Measurements from ENCODE around the gene NHSL2.

DNA sequence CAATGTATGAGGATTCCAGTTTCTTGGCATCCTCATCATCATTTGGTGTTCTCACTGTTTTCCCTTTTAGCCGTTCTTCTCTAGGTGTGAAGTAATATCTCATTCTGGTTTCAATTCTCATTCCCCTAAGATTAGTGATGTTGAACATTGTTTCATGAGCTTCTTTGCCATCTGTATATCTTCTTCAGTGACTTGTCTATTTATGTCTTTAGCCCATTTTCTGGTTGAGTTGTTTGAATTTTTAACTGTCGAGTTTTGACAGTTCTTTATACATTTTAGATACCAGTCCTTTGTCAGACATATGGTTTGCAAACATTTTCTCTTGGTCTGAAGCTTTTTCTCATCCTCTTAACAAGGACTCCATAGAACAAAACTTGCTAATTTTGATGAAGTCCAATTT, 101.1 kb downstream of the NHSL2 start:
- TF ChIP-seq EZH2phosphoT487 (IDR thresholded peaks at IDR 0.05; ENCODE audit: borderline replicate concordance, low read length) (no peak), EZH2 (IDR thresholded peaks at IDR 0.05; ENCODE audit: low read length, unreplicated experiment) (no peak)
- TF ChIP-seq, protein P1, sequence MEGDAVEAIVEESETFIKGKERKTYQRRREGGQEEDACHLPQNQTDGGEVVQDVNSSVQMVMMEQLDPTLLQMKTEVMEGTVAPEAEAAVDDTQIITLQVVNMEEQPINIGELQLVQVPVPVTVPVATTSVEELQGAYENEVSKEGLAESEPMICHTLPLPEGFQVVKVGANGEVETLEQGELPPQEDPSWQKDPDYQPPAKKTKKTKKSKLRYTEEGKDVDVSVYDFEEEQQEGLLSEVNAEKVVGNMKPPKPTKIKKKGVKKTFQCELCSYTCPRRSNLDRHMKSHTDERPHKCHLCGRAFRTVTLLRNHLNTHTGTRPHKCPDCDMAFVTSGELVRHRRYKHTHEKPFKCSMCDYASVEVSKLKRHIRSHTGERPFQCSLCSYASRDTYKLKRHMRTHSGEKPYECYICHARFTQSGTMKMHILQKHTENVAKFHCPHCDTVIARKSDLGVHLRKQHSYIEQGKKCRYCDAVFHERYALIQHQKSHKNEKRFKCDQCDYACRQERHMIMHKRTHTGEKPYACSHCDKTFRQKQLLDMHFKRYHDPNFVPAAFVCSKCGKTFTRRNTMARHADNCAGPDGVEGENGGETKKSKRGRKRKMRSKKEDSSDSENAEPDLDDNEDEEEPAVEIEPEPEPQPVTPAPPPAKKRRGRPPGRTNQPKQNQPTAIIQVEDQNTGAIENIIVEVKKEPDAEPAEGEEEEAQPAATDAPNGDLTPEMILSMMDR (conservative IDR thresholded peaks at IDR 0.05; ENCODE audit: low read depth, low read length), result no peak
